Progenitor cell of endocrine pancreas (in vitro differentiated cells): ENCODE measurements around the gene TIAM2. TPM values are rescaled to one million over a fixed set of nuclear protein-coding genes. Genes with fewer than 3 reads are reported as not detected.
A peak's percentile ranks its signal among the peaks of the same experiment; 100 is the strongest.
"Not testable (repeated sequence)": the region's sequence is repeated elsewhere in the genome, so short reads cannot be mapped to it uniquely, and the experiment has no call there.

ENCODE experiments used
- DNase-seq: peaks from one replicate; pipeline ENCODE4 v3.0.0; 2021; ENCODE audit warnings: low spot score; ENCODE audit not compliant: unreplicated experiment
- H3K27ac Mint-ChIP-seq: 2 replicates; pipeline ENCODE4 v1.8.0; 2021; ENCODE audit warnings: mild to moderate bottlenecking, moderate library complexity, mixed read lengths
- H3K27me3 Mint-ChIP-seq: 2 replicates; pipeline ENCODE4 v1.8.0; 2021; ENCODE audit warnings: mixed read lengths
- H3K36me3 Mint-ChIP-seq: 2 replicates; pipeline ENCODE4 v1.8.0; 2022; ENCODE audit warnings: mixed read lengths; ENCODE audit not compliant: insufficient read depth
- H3K4me1 Mint-ChIP-seq: 2 replicates; pipeline ENCODE4 v1.8.0; 2021; ENCODE audit warnings: low read depth, mixed read lengths
- H3K4me3 Mint-ChIP-seq: 2 replicates; pipeline ENCODE4 v1.8.0; 2021; ENCODE audit warnings: low read depth, mild to moderate bottlenecking, moderate library complexity, mixed read lengths
- H3K9me3 Mint-ChIP-seq: 2 replicates; pipeline ENCODE4 v1.8.0; 2021; ENCODE audit warnings: low read depth, mixed read lengths
- CTCF ChIP-seq: fragments of 200-600 bp; sonication (generic); IDR thresholded peaks from one replicate; pipeline ENCODE4 v1.5.0; 2021; ENCODE audit warnings: antibody characterized with exemption, mild to moderate bottlenecking; ENCODE audit not compliant: unreplicated experiment
- total RNA-seq: library from RNA; stranded (reverse); gene quantifications from 2 replicates; pipeline ENCODE4 v1.2.1, GENCODE V29; 2021

TIAM2 gene
- total RNA-seq, 1 donor from 2014 or later = 14.3 TPM

- no peak for TF ChIP-seq CTCF
- DNase-seq = no peak
- Mint-ChIP-seq H3K27me3 (no peaks in the 10 kb centered on the region), H3K27ac (peak overlapping the region; percentile 11), H3K4me1 (peaks cover 4% of the 10 kb centered on the region), H3K36me3 (peaks cover 11% of the 10 kb centered on the region), H3K9me3 (no peaks in the 10 kb centered on the region), H3K4me3 (no peak overlapping the region)
Observed at GRCh38 chr6:154956771-154957522, 38.2 kb upstream of the TIAM2 start.

GRCh38 chr6:154958469-154958868, 36.6 kb upstream of the TIAM2 start:
- Mint-ChIP-seq H3K9me3 (no peaks in the 10 kb centered on the region), H3K36me3 (peaks cover 10% of the 10 kb centered on the region), H3K27ac (no peak overlapping the region), H3K27me3 (no peaks in the 10 kb centered on the region), H3K4me3 (no peak overlapping the region), H3K4me1 (peaks cover 4% of the 10 kb centered on the region)
- DNase-seq = no peak
- TF ChIP-seq CTCF = no peak

- peak overlapping the region; percentile 44 for H3K27ac Mint-ChIP-seq
Observed at GRCh38 chr6:154960299-154960843, 34.7 kb upstream of the TIAM2 start.

GRCh38 chr6:154960854-154961530, 34.1 kb upstream of the TIAM2 start:
- Mint-ChIP-seq H3K4me3 (no peak overlapping the region), H3K36me3 (peaks cover 10% of the 10 kb centered on the region), H3K9me3 (no peaks in the 10 kb centered on the region), H3K4me1 (peaks cover 4% of the 10 kb centered on the region), H3K27me3 (no peaks in the 10 kb centered on the region), H3K27ac (no peak overlapping the region)
- TF ChIP-seq CTCF = no peak
- no peak for DNase-seq

More at GRCh38 chr6:154960299-154960843, 34.7 kb upstream of the TIAM2 start:
- DNase-seq = no peak
- H3K36me3 Mint-ChIP-seq = peaks cover 10% of the 10 kb centered on the region
- H3K4me3 Mint-ChIP-seq = no peak overlapping the region
- H3K4me1 Mint-ChIP-seq = peaks cover 4% of the 10 kb centered on the region
- H3K9me3 Mint-ChIP-seq = no peaks in the 10 kb centered on the region
- TF ChIP-seq CTCF = no peak
- no peaks in the 10 kb centered on the region for H3K27me3 Mint-ChIP-seq

GRCh38 chr6:154962753-154963152, 32.4 kb upstream of the TIAM2 start:
- no peak for DNase-seq
- no peak overlapping the region for H3K27ac Mint-ChIP-seq
- H3K9me3 Mint-ChIP-seq = no peaks in the 10 kb centered on the region
- H3K4me3 Mint-ChIP-seq = no peak overlapping the region
- H3K36me3 Mint-ChIP-seq = peaks cover 10% of the 10 kb centered on the region
- H3K27me3 Mint-ChIP-seq = no peaks in the 10 kb centered on the region
- TF ChIP-seq CTCF = no peak
- H3K4me1 Mint-ChIP-seq = peaks cover 4% of the 10 kb centered on the region

GRCh38 chr6:154966065-154966770, 28.9 kb upstream of the TIAM2 start:
- H3K4me1 Mint-ChIP-seq, H3K36me3 Mint-ChIP-seq, DNase-seq, H3K27ac Mint-ChIP-seq, H3K9me3 Mint-ChIP-seq, H3K4me3 Mint-ChIP-seq, H3K27me3 Mint-ChIP-seq: not testable (repeated sequence)
